Psoas muscle (tissue), 8 donors: Measurements from ENCODE around the gene TMEM238L. TPM values are rescaled to one million over a fixed set of nuclear protein-coding genes. Genes with fewer than 3 reads are reported as not detected.

Experiments
- ATAC-seq, 4 donors: fragments of 200-7000 bp; cut with Tn5 transposase; one replicate each; pipeline ENCODE4 v1.9.1; 2020; ENCODE audit warnings: moderate library complexity in 3 of 4, mild to moderate bottlenecking in 2 of 4
- DNase-seq, 2 donors: peaks; one replicate each; pipeline ENCODE4 v3.0.0-alpha.2; 2020
- H3K27ac ChIP-seq: fragments of 200-600 bp; one replicate; pipeline ENCODE4 v1.8.0; 2022
- H3K27me3 ChIP-seq, 3 donors: fragments of 200-600 bp in 1 of 3; one replicate each; pipeline versions ENCODE4 v1.6.1 to v1.8.0; 2013 to 2022; ENCODE audit warnings: low read length in 2 of 3, mild to moderate bottlenecking in 2 of 3, moderate library complexity in 1 of 3; ENCODE audit not compliant: insufficient read depth in 3 of 3
- H3K36me3 ChIP-seq, 2 donors: fragments of 200-600 bp in 1 of 2; one replicate each; pipeline versions ENCODE4 v1.6.1 to v1.8.0; 2013 to 2022; ENCODE audit warnings: low read depth in 1 of 2, mild to moderate bottlenecking in 1 of 2, moderate library complexity in 1 of 2; ENCODE audit not compliant: insufficient read depth in 1 of 2
- H3K4me1 ChIP-seq: fragments of 200-600 bp; one replicate; pipeline ENCODE4 v1.8.0; 2022
- H3K4me3 ChIP-seq: fragments of 200-600 bp; one replicate; pipeline ENCODE4 v1.8.0; 2022; ENCODE audit warnings: mild to moderate bottlenecking
- H3K9me3 ChIP-seq: fragments of 200-600 bp; one replicate; pipeline ENCODE4 v1.8.0; 2022
- CTCF ChIP-seq: fragments of 200-600 bp; IDR thresholded peaks from one replicate; pipeline ENCODE4 v1.8.0; 2022; ENCODE audit warnings: antibody characterized with exemption
- WGBS, 3 donors: extraction: QIAGEN DNeasy Blood & Tissue Kit; methylation state at CpG; one replicate each; pipeline versions ENCODE4 v1.1.6 to v1.1.7; 2013; 5-methylcytosine and 5-hydroxymethylcytosine counted together
- intact Hi-C, 2 donors: fragments of 100-400 bp; cut with DNase I; formaldehyde crosslinking; loops; one replicate each; pipeline versions ENCODE4 v1.11.0 to v1.14.2; 2022
- polyA plus RNA-seq, 3 donors: library from polyadenylated mRNA; stranded (reverse); fragments of 200-250 nt; gene quantifications; one replicate each; pipeline ENCODE4 v1.2.3, GENCODE V29; 2013
- total RNA-seq, 4 donors: library from RNA; stranded (reverse); fragmentation: NEBNext Ultra II Directional in 2 of 4; extraction: Animal tissue kit (Norgen Biotek cat#: 25700) in 2 of 4; gene quantifications; one replicate each; pipeline versions ENCODE4 v1.2.1 to v1.2.4, GENCODE V29; 2021 to 2023
- donor health status: healthy with polysubstance abuse.
- donor health status: DM: no; HTN: no; CAD: no; lungs with moderate emphysema.
- donor health status: Bipolar disorder and iron deficiency.
- donor health status: healthy.
- donor health status: DM: yes; HTN: yes; CAD: no.
- donor health status: DM: no; HTN: no; CAD: no.
- donor health status: DM: no; HTN: no; CAD: no.
- donor health status: DM: yes; HTN: yes; CAD: no.

TMEM238L gene
- total and polyA plus RNA-seq, 7 donors = 0.03 to 0.07 TPM; not detected in 5

DNA sequence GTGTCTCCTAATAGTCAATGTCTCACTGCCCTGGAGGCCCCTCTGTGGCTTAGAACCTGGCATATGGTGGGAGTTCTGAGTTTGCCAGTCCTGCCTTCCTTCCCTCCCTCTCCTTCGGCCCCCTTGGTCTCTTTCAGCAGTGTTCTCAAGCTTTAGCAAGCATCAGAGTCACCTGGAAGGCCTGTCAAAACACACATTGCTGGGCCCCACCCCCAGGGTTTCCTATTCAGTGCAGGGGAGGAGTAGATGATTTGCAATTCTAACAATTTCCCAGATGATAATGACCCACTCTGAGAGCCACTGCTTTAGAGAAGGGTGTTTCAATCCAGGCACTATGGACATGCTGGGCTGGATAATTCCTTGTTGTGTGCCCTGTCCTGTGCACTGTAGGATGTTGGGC lies 47.7 kb downstream of the TMEM238L start:
- intact Hi-C loops = no loop called here
- no peaks in the 10 kb centered on the region for H3K9me3 ChIP-seq
- H3K36me3 ChIP-seq = no peaks in the 10 kb centered on the region
- WGBS, 3 donors = 81 to 89% (median 85%) methylated on average over 1 of the region's 1 CpG
- DNase-seq = no peak
- no peaks in the 10 kb centered on the region for H3K27me3 ChIP-seq
- H3K4me1 ChIP-seq = peaks cover 7% of the 10 kb centered on the region
- H3K27ac ChIP-seq = no peak overlapping the region
- ATAC-seq = peak in 2 of 4 donors; percentile 12 to 25
- no peak for TF ChIP-seq CTCF
- H3K4me3 ChIP-seq = no peak overlapping the region

DNA sequence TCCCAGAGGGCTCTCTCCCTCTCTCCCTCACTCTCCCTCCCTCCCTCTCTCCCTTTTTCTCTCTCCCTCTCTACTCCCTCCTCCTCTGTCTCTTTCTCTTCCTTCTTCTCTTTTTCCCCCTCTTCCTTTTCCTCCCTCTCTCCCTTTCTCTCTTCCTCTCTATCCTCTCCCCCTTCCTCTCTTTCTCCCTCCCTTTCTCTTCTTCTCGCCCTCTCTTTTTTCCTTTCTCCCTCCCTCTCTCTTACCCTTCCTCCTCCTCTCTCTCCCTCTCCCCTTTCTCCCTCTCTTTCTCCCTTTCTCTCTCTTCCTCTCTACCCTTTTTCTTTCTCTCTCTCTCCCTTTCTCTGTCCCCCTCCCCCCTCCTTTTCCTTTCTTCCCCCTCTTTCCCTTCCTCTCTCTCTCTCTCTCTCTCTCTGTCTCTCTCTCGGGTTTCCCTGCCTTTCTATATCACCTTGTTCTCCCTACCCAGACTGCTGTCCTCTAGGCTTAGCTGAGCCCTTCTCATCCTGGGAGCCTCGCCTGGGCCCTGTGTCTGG lies 48.2 kb downstream of the TMEM238L start:
- ATAC-seq (no peak), DNase-seq (no peak)
- intact Hi-C loops = no loop called here
- no peaks in the 10 kb centered on the region for H3K27me3 ChIP-seq
- no peak overlapping the region for H3K27ac ChIP-seq
- peaks cover 7% of the 10 kb centered on the region for H3K4me1 ChIP-seq
- H3K4me3 ChIP-seq = no peak overlapping the region
- TF ChIP-seq CTCF = no peak
- H3K36me3 ChIP-seq = no peaks in the 10 kb centered on the region
- H3K9me3 ChIP-seq = no peaks in the 10 kb centered on the region
- 86 to 92% (median 91%) methylated on average over 3 of the region's 3 CpGs for WGBS, 3 donors

DNA sequence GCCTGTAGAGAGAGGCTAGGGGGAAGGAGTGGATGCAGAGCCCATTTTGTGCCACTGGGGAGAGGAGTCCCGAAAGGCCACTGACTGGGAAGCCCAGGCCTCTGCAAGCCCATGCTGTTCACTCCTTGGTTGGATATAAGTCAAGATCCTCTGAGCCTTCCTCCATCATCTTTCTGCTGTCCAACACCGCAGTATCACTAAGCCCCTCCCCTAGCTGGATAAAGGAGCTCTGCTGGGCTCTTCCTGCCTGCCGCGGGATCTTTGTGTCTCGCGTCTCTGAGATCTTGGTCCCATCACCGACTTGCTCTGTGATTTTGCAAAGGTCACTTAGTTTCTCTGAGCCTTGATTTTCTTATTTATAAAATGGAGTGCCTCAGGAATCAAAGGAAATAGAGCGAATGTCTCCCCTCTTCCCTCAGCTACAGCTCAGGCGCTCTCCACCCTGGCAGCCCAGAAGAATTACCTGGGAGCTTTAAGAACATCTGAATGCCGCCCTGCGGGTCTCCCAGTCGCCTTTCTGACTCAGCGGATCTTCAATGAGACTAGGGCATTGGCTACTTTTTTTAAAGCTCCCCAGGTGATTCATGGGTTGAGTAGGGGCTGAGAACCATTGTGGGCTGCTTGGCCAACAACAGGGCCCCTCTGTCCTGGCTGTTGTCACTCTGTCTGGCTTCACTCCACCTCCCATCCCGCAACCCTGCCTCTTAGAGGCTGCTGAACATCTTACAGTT lies 48.9 kb downstream of the TMEM238L start:
- Histone ChIP-seq H3K27me3 (no peaks in the 10 kb centered on the region), H3K36me3 (no peaks in the 10 kb centered on the region), H3K9me3 (no peaks in the 10 kb centered on the region), H3K27ac (no peak overlapping the region), H3K4me3 (no peak overlapping the region), H3K4me1 (peaks cover 7% of the 10 kb centered on the region)
- WGBS, 3 donors = 56 to 64% (median 59%) methylated on average over 14 of the region's 14 CpGs
- intact Hi-C loops = no loop called here
- no peak for DNase-seq
- TF ChIP-seq CTCF = no peak
- no peak for ATAC-seq

GRCh38 chr17:10754109-10754508 lies 49.8 kb downstream of the TMEM238L start:
- Histone ChIP-seq H3K27ac (no peak overlapping the region), H3K4me1 (peaks cover 7% of the 10 kb centered on the region), H3K9me3 (no peaks in the 10 kb centered on the region), H3K36me3 (no peaks in the 10 kb centered on the region), H3K4me3 (no peak overlapping the region), H3K27me3 (no peaks in the 10 kb centered on the region)
- ATAC-seq = no peak
- WGBS, 3 donors = 34 to 39% (median 34%) methylated on average over 2 of the region's 2 CpGs
- intact Hi-C loops = no loop called here
- DNase-seq = peak in 1 of 2 donors; percentile 24
- TF ChIP-seq CTCF = no peak
